Lung (tissue), 12 donors: Measurements from ENCODE around the gene NRP2. TPM values are rescaled to one million over a fixed set of nuclear protein-coding genes. Genes with fewer than 3 reads are reported as not detected.
A peak's percentile ranks its signal among the peaks of the same experiment; 100 is the strongest.

Source experiments
- ATAC-seq: fragments of 200-7000 bp; cut with Tn5 transposase; one replicate; pipeline ENCODE4 v1.9.1; 2020; ENCODE audit warnings: moderate number of reproducible peaks; ENCODE audit not compliant: insufficient read depth, low FRiP score
- DNase-seq, 3 donors: peaks; one replicate each; pipeline ENCODE4 v3.0.0-alpha.2; 2013 to 2017
- H3K27ac ChIP-seq, 2 donors: one replicate each; pipeline ENCODE4 v1.5.1; 2013; ENCODE audit warnings: mild to moderate bottlenecking in 2 of 2, moderate library complexity in 2 of 2, control low read depth in 1 of 2, inconsistent platforms in 1 of 2, low read depth in 1 of 2, low read length in 1 of 2
- H3K27me3 ChIP-seq, 3 donors: one replicate each; pipeline ENCODE4 v1.5.1; 2013; ENCODE audit warnings: low read length in 2 of 3; ENCODE audit not compliant: control insufficient read depth in 3 of 3, insufficient read depth in 3 of 3
- H3K36me3 ChIP-seq, 4 donors: one replicate each; pipeline ENCODE4 v1.5.1; 2013; ENCODE audit warnings: low read length in 4 of 4, mild to moderate bottlenecking in 1 of 4, moderate library complexity in 1 of 4; ENCODE audit not compliant: control insufficient read depth in 4 of 4, insufficient read depth in 4 of 4
- H3K4me1 ChIP-seq, 5 donors: one replicate each; pipeline ENCODE4 v1.5.1; 2013; ENCODE audit warnings: low read length in 5 of 5, mild to moderate bottlenecking in 2 of 5, moderate library complexity in 1 of 5; ENCODE audit not compliant: control insufficient read depth in 5 of 5, insufficient read depth in 5 of 5
- H3K4me3 ChIP-seq: one replicate; pipeline ENCODE4 v1.5.1; 2013; ENCODE audit warnings: mild to moderate bottlenecking, control low read depth, moderate library complexity
- H3K9ac ChIP-seq, 2 donors: one replicate each; pipeline ENCODE4 v1.5.1; 2013; ENCODE audit warnings: low read length in 2 of 2, control low read depth in 1 of 2; ENCODE audit not compliant: insufficient read depth in 1 of 2
- H3K9me3 ChIP-seq, 4 donors: one replicate each; pipeline ENCODE4 v1.5.1; 2013; ENCODE audit warnings: low read length in 3 of 4, mild to moderate bottlenecking in 1 of 4, moderate library complexity in 1 of 4; ENCODE audit not compliant: control insufficient read depth in 4 of 4, insufficient read depth in 3 of 4
- WGBS, 2 donors: extraction: QIAGEN DNeasy Blood & Tissue Kit; methylation state at CpG; one replicate each; pipeline ENCODE4 v1.1.7; 2013; 5-methylcytosine and 5-hydroxymethylcytosine counted together
- polyA plus RNA-seq, 2 donors: library from polyadenylated mRNA; stranded (reverse); fragments of 200-250 nt; gene quantifications; one replicate each; pipeline ENCODE4 v1.2.1, GENCODE V29; 2013
- total RNA-seq, 2 donors: library from RNA; depleted of rRNA in 1 of 2; stranded (reverse); fragments of >200 nt in 1 of 2; gene quantifications; one replicate each; pipeline ENCODE4 v1.2.1, GENCODE V29; 2014 to 2021
- TF ChIP-seq, protein P1 (sequence below): IDR thresholded peaks from 2 replicates; pipeline ENCODE4 v1.5.1; 2012; ENCODE audit warnings: mild to moderate bottlenecking; ENCODE audit errors: control extremely low read depth, extremely low read depth
- donor health status: control.
- donor health status: control.
- donor health status: Bipolar disorder and iron deficiency.
- donor health status: healthy.
- donor health status: DM: yes; HTN: yes; CAD: no.

The NRP2 gene
- total and polyA plus RNA-seq, 4 donors: 20.4 to 125 (median 63.2) TPM

DNA sequence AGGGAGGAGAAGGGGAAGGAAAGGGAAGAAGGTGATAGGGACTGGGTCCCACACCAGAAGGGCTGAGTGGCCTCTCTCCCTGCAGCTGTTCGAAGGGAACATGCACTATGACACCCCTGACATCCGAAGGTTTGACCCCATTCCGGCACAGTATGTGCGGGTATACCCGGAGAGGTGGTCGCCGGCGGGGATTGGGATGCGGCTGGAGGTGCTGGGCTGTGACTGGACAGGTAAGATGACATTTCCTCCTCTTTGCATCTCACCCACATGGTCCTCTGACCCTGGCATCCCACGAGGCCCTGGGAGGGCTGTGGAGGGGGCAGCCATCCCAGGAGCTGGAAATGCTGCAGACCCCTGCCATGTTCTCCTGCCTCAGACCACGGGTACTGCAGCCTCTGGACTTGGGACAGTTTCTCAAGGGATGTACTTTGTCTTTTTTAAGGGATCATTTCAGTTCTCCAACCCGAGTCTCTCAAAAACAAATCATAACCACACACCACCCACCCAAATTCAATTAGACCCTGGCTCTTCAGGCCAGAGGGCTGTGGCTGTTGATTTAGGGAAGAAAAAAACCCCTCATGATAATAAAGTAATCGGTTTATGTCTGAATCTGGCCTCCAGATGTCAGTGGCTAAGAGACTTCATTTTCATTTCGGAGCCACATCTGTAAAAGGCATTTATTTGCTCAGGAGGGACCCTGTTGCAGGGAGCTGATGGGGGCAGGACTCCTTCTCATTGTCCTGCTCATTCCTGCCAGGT is 63.5 kb downstream of the NRP2 start:
- ATAC-seq (no peak), DNase-seq (no peak)
- H3K4me1 ChIP-seq: peaks cover 0 to 7% (median 0%) of the 10 kb centered on the region in 5 donors
- WGBS, 2 donors: 92 to 93% methylated on average over 14 of the region's 14 CpGs
- H3K9me3 ChIP-seq: no peaks in the 10 kb centered on the region
- no peak overlapping the region for H3K27ac ChIP-seq
- TF ChIP-seq, protein P1, sequence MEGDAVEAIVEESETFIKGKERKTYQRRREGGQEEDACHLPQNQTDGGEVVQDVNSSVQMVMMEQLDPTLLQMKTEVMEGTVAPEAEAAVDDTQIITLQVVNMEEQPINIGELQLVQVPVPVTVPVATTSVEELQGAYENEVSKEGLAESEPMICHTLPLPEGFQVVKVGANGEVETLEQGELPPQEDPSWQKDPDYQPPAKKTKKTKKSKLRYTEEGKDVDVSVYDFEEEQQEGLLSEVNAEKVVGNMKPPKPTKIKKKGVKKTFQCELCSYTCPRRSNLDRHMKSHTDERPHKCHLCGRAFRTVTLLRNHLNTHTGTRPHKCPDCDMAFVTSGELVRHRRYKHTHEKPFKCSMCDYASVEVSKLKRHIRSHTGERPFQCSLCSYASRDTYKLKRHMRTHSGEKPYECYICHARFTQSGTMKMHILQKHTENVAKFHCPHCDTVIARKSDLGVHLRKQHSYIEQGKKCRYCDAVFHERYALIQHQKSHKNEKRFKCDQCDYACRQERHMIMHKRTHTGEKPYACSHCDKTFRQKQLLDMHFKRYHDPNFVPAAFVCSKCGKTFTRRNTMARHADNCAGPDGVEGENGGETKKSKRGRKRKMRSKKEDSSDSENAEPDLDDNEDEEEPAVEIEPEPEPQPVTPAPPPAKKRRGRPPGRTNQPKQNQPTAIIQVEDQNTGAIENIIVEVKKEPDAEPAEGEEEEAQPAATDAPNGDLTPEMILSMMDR: no peak
- H3K4me3 ChIP-seq: no peak overlapping the region
- H3K9ac ChIP-seq: no peak overlapping the region
- peaks cover 0 to 51% (median 38%) of the 10 kb centered on the region in 4 donors for H3K36me3 ChIP-seq
- no peaks in the 10 kb centered on the region for H3K27me3 ChIP-seq

DNA sequence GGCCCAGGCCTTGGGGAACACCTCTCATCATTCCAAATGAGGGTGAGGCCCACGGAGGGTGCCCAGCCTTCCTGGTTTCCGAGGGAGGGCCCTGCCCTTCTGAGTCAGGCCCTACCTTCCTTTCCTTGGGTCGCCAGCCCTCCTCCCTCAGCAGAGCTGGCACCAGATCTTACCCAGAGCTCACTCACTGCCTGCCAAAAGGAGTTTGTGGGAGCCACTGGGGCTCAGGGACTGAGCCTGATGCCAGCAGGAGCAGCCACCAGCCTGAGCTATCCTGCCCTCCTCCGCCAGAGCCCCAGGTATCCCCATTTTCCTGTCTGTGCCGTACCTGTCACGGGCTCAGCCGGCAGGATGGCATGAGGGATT is 64.1 kb downstream of the NRP2 start:
- Histone ChIP-seq H3K27me3 (no peaks in the 10 kb centered on the region), H3K4me3 (no peak overlapping the region), H3K27ac (peak overlapping the region in 1 of 2 donors; percentile 23), H3K36me3 (peaks cover 0 to 47% (median 33%) of the 10 kb centered on the region in 4 donors), H3K9me3 (no peaks in the 10 kb centered on the region), H3K9ac (no peak overlapping the region), H3K4me1 (peaks cover 0 to 10% (median 0%) of the 10 kb centered on the region in 5 donors)
- peak; percentile 64 for ATAC-seq
- TF ChIP-seq, protein P1: no peak
- WGBS, 2 donors: 79 to 84% methylated on average over 7 of the region's 7 CpGs
- DNase-seq: no peak

DNA sequence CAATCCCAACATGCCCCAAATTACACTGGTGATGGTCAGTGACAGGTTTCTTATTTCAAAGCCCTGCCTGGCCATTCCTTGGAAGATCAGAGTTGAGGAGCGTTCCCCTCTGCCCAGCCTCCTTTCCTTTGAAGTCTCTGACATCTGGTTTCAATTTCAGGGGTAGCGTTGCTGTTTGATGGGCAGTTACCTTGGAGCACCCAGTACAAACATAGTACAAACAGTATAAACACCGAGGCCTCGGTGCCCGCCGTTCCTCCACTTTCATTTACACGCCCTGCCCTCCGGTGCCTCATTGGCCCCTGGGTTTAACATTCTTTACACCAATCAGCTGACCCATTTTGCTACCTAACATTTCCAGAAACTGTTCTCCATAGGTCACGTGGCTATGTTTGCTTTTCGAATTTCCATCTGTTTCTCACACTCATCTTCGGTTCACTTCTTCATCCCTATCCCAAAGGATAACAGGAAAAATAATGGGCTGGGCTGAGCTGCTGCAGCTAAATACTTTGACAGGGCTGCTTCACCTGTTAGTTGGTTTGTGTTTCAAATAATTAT is 65.6 kb downstream of the NRP2 start:
- ATAC-seq (no peak), DNase-seq (no peak)
- Histone ChIP-seq H3K27ac (no peak overlapping the region), H3K4me1 (peaks cover 0 to 10% (median 0%) of the 10 kb centered on the region in 5 donors), H3K36me3 (peaks cover 0 to 49% (median 26%) of the 10 kb centered on the region in 4 donors), H3K27me3 (no peaks in the 10 kb centered on the region), H3K4me3 (no peak overlapping the region), H3K9ac (no peak overlapping the region), H3K9me3 (no peaks in the 10 kb centered on the region)
- 80 to 88% methylated on average over 11 of the region's 11 CpGs for WGBS, 2 donors
- TF ChIP-seq, protein P1: no peak
